Nephron (organoid): Measurements from ENCODE around the gene MYO18B.
A peak's percentile ranks its signal among the peaks of the same experiment; 100 is the strongest.

Experiments
- H3K27ac Mint-ChIP-seq, 3 experiments: 2 replicates each; pipeline ENCODE4 v1.8.0; 2020; ENCODE audit warnings: mixed read lengths in 3 of 3, mild to moderate bottlenecking in 2 of 3, moderate library complexity in 1 of 3
- H3K27me3 Mint-ChIP-seq: 2 replicates; pipeline ENCODE4 v1.8.0; 2021; ENCODE audit warnings: low read depth, mild to moderate bottlenecking, moderate library complexity, mixed read lengths
- H3K36me3 Mint-ChIP-seq: 2 replicates; pipeline ENCODE4 v1.8.0; 2020; ENCODE audit warnings: low read depth, mixed read lengths
- H3K4me1 Mint-ChIP-seq: 2 replicates; pipeline ENCODE4 v1.8.0; 2020; ENCODE audit warnings: mixed read lengths
- H3K4me3 Mint-ChIP-seq, 3 experiments: 2 replicates each; pipeline ENCODE4 v1.8.0; 2020; ENCODE audit warnings: mild to moderate bottlenecking in 3 of 3, mixed read lengths in 3 of 3, moderate library complexity in 2 of 3
- H3K9me3 Mint-ChIP-seq: 2 replicates; pipeline ENCODE4 v1.8.0; 2020; ENCODE audit warnings: mixed read lengths
- TF ChIP-seq, protein P1 (sequence below), 3 experiments: fragments of 200-600 bp; sonication (generic); IDR thresholded peaks; one replicate each; pipeline ENCODE4 v1.5.0; 2021; ENCODE audit warnings: antibody characterized with exemption in 3 of 3; ENCODE audit not compliant: unreplicated experiment in 3 of 3

Gene MYO18B

GRCh38 chr22:25741692-25742626, at the start of gene MYO18B:
Gene MYO18B (plus strand): TSS chr22:25742188. CDS start chr22:25761093, 18,905 bp downstream.
- Mint-ChIP-seq H3K4me3 (peak within 1 kb of the TSS; percentile 56 to 93 (median 83)), H3K27me3 (peaks cover 15% of the 10 kb centered on the region), H3K9me3 (no peaks in the 10 kb centered on the region), H3K36me3 (no peaks in the 10 kb centered on the region), H3K27ac (peak within 1 kb of the TSS; percentile 69 to 86 (median 83)), H3K4me1 (peaks cover 40% of the 10 kb centered on the region)
- TF ChIP-seq, protein P1, sequence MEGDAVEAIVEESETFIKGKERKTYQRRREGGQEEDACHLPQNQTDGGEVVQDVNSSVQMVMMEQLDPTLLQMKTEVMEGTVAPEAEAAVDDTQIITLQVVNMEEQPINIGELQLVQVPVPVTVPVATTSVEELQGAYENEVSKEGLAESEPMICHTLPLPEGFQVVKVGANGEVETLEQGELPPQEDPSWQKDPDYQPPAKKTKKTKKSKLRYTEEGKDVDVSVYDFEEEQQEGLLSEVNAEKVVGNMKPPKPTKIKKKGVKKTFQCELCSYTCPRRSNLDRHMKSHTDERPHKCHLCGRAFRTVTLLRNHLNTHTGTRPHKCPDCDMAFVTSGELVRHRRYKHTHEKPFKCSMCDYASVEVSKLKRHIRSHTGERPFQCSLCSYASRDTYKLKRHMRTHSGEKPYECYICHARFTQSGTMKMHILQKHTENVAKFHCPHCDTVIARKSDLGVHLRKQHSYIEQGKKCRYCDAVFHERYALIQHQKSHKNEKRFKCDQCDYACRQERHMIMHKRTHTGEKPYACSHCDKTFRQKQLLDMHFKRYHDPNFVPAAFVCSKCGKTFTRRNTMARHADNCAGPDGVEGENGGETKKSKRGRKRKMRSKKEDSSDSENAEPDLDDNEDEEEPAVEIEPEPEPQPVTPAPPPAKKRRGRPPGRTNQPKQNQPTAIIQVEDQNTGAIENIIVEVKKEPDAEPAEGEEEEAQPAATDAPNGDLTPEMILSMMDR (IDR thresholded peaks at IDR 0.05; ENCODE audit: unreplicated experiment in 3 of 3) = no peak

DNA sequence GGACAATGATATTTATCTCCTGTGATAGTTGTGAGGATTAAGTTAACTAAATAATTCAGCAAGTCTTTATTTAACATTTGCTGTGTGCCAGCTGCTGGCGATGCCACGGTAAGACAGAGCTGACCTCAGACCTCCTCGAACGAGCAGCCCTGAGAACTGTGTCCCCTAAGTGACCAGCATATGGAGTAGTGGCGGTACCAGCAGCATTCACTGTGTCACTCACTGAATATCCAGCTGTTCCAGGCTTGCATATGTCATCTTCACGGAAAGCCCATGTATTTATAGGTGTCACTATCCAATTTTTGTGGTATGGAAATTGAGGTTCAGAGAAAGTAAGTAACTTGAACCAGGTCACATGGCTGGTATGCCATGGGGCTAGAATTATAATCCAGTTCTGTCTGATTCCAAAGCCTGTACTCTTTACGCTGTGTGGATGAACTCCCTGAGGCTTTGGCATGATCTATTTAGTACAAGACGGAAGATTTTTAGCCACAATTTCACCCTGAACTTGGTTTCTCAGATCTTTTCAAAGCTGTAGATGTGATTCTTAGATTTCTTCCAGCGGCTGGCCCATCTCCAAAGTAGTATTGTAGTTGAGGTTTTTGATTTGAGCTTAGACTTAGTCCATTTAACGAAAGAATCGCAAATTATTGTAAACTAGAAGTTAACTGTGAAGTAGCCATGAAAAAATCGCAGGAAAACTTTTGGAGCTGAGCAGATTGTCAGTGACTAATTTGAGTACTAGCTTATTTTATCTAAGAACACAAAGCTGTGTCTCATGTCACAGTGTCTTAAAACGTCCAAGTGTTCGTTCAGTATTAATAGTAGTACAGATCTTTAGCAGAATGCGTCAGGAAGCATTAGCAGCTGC, 49.4 kb upstream of the MYO18B start:
- peaks cover 19% of the 10 kb centered on the region for H3K36me3 Mint-ChIP-seq
- no peaks in the 10 kb centered on the region for H3K9me3 Mint-ChIP-seq
- H3K27me3 Mint-ChIP-seq = no peaks in the 10 kb centered on the region
- H3K4me3 Mint-ChIP-seq = peak overlapping the region in 1 of 3 experiments; percentile 21
- TF ChIP-seq, protein P1 (IDR thresholded peaks at IDR 0.05; ENCODE audit: unreplicated experiment in 3 of 3) = no peak
- peaks cover 56% of the 10 kb centered on the region for H3K4me1 Mint-ChIP-seq
- peak overlapping the region; percentile 63 to 82 (median 77) for H3K27ac Mint-ChIP-seq

- peaks cover 62% of the 10 kb centered on the region for H3K4me1 Mint-ChIP-seq
- peak overlapping the region in 1 of 3 experiments; percentile 82 for H3K27ac Mint-ChIP-seq
- no peaks in the 10 kb centered on the region for H3K9me3 Mint-ChIP-seq
- no peak overlapping the region for H3K4me3 Mint-ChIP-seq
- peaks cover 19% of the 10 kb centered on the region for H3K36me3 Mint-ChIP-seq
- TF ChIP-seq, protein P1 (IDR thresholded peaks at IDR 0.05; ENCODE audit: unreplicated experiment in 3 of 3) = no peak
- H3K27me3 Mint-ChIP-seq = no peaks in the 10 kb centered on the region
These were observed 48.8 kb upstream of the MYO18B start for GRCh38 chr22:25693268-25693565.

DNA sequence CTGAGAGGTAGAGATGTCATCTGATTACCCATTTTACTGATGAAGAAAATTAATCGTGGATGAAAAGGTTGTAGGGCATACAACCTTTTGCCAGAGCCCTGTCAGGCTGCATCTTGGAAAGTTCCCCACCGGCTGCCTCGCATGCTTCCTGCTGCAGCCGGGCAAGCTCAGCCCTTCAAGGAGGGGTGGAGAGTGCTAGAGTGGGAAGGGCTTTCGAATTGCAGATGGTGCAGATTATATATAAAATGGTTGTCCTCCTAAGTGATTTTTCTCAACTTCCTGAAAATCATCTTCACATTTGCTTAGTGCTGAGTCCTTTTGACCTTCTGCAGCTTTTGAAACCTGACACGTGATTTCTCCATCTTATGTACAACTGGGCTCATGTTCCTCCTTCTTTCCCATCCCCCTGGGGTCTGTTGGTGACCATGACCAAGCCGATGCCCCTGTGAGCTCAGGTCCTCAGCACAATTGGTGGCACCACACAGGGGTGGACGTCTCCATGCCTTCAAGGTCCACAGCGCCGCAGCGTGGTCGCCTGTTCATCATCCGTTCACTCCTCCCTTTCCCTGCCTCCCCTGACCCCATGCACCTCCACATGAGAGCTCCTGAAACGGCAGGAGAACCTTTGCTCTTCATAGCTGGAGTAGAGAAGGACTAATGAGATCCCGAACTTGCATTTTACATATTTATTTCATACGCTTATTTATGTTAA, 47.6 kb upstream of the MYO18B start:
- Mint-ChIP-seq H3K4me3 (peak overlapping the region in 1 of 3 experiments; percentile 14), H3K27ac (peak overlapping the region in 1 of 3 experiments; percentile 61), H3K4me1 (peaks cover 73% of the 10 kb centered on the region), H3K27me3 (no peaks in the 10 kb centered on the region), H3K9me3 (no peaks in the 10 kb centered on the region), H3K36me3 (peaks cover 22% of the 10 kb centered on the region)
- TF ChIP-seq, protein P1 (IDR thresholded peaks at IDR 0.05; ENCODE audit: unreplicated experiment in 3 of 3) = no peak

GRCh38 chr22:25695146-25695545, 46.8 kb upstream of the MYO18B start:
- H3K4me3 Mint-ChIP-seq = no peak overlapping the region
- TF ChIP-seq, protein P1 (IDR thresholded peaks at IDR 0.05; ENCODE audit: unreplicated experiment in 3 of 3) = no peak
- H3K27me3 Mint-ChIP-seq = no peaks in the 10 kb centered on the region
- peaks cover 19% of the 10 kb centered on the region for H3K36me3 Mint-ChIP-seq
- peaks cover 76% of the 10 kb centered on the region for H3K4me1 Mint-ChIP-seq
- peak overlapping the region in 2 of 3 experiments; percentile 38 to 61 for H3K27ac Mint-ChIP-seq
- no peaks in the 10 kb centered on the region for H3K9me3 Mint-ChIP-seq
